Activated T-helper 1 cell treated with Interleukin-2 at 50 U/mL for 16 hours (primary cell): Measurements from ENCODE around the gene RRP1B.
"Not testable (repeated sequence)": the region's sequence is repeated elsewhere in the genome, so short reads cannot be mapped to it uniquely, and the experiment has no call there.

Experiments
- DNase-seq: peaks from one replicate; pipeline ENCODE4 v3.0.0-alpha.2; 2020; ENCODE audit warnings: low read depth

RRP1B gene

GRCh38 chr21:43667191-43667904 lies 8.0 kb downstream of the RRP1B start:
- DNase-seq: no peak

GRCh38 chr21:43669828-43670605 lies 10.7 kb downstream of the RRP1B start:
- no peak for DNase-seq

GRCh38 chr21:43675871-43676270 lies 16.5 kb downstream of the RRP1B start:
- no peak for DNase-seq

GRCh38 chr21:43676391-43676790 lies 17.0 kb downstream of the RRP1B start:
- DNase-seq: no peak

GRCh38 chr21:43679951-43680350 lies 20.6 kb downstream of the RRP1B start:
- DNase-seq: no peak

GRCh38 chr21:43680421-43680820 lies 21.1 kb downstream of the RRP1B start:
- not testable (repeated sequence) for DNase-seq

- DNase-seq: no peak
These were observed 22.3 kb downstream of the RRP1B start for GRCh38 chr21:43681650-43682049.

GRCh38 chr21:43684424-43684823 lies 25.1 kb downstream of the RRP1B start:
- no peak for DNase-seq

- no peak for DNase-seq
These were observed 27.6 kb downstream of the RRP1B start for GRCh38 chr21:43686811-43687565.

GRCh38 chr21:43687566-43688399 lies 28.4 kb downstream of the RRP1B start:
- no peak for DNase-seq

- DNase-seq: no peak
These were observed 29.5 kb downstream of the RRP1B start for GRCh38 chr21:43688906-43689305.

- DNase-seq: no peak
These were observed 30.4 kb downstream of the RRP1B start for GRCh38 chr21:43689556-43690337.

GRCh38 chr21:43690346-43690745 lies 31.0 kb downstream of the RRP1B start:
- DNase-seq: no peak

- no peak for DNase-seq
These were observed 31.9 kb downstream of the RRP1B start for GRCh38 chr21:43691086-43691795.

- DNase-seq: no peak
These were observed 32.4 kb downstream of the RRP1B start for GRCh38 chr21:43691801-43692200.

GRCh38 chr21:43692949-43693348 lies 33.6 kb downstream of the RRP1B start:
- no peak for DNase-seq

- no peak for DNase-seq
These were observed 34.6 kb downstream of the RRP1B start for GRCh38 chr21:43693981-43694380.

- DNase-seq: no peak
These were observed 35.2 kb downstream of the RRP1B start for GRCh38 chr21:43694437-43695079.

- DNase-seq: no peak
These were observed 36.9 kb downstream of the RRP1B start for GRCh38 chr21:43696214-43696613.
